HCT116 (cell line): Measurements from ENCODE around the gene MZB1.

Experiments used
- CTCF ChIP-seq, 3 experiments: fragments of 200-600 bp in 1 of 3; sonication (generic) in 1 of 3; IDR thresholded peaks in 2 of 3; conservative IDR thresholded peaks in 1 of 3; 2 replicates each; pipeline ENCODE4 v1.5.1; 2012 to 2017; ENCODE audit warnings: low read depth in 2 of 3, low read length in 2 of 3, antibody characterized with exemption in 1 of 3, borderline replicate concordance in 1 of 3, control low read depth in 1 of 3, mild to moderate bottlenecking in 1 of 3, mixed read lengths in 1 of 3, mixed run types in 1 of 3, moderate library complexity in 1 of 3; ENCODE audit not compliant: insufficient read depth in 1 of 3
- EZH2 ChIP-seq: fragments of 200-600 bp; sonication (generic); IDR thresholded peaks from 2 replicates; pipeline ENCODE4 v1.6.1; 2017; ENCODE audit warnings: antibody characterized with exemption, mixed run types
- EZH2phosphoT487 ChIP-seq: fragments of 200-600 bp; IDR thresholded peaks from 2 replicates; pipeline ENCODE4 v1.6.1; 2018; ENCODE audit warnings: antibody characterized with exemption, borderline replicate concordance
- POLR2A ChIP-seq: IDR thresholded peaks from 2 replicates; pipeline ENCODE4 v1.7.0; 2011; ENCODE audit warnings: borderline replicate concordance; ENCODE audit not compliant: insufficient read depth, insufficient read length; ENCODE audit errors: extremely low read depth
- POLR2AphosphoS5 ChIP-seq: IDR thresholded peaks from 2 replicates; pipeline ENCODE4 v1.6.1; 2011; ENCODE audit warnings: mild to moderate bottlenecking, low read depth, low read length, moderate library complexity
- SP1 ChIP-seq: IDR thresholded peaks from 2 replicates; pipeline ENCODE4 v1.6.1; 2012; ENCODE audit warnings: low read depth
- YY1 ChIP-seq: IDR thresholded peaks from 2 replicates; pipeline ENCODE4 v1.6.1; 2011; ENCODE audit warnings: low read length, low read depth, moderate library complexity, mild to moderate bottlenecking; ENCODE audit not compliant: insufficient replicate concordance; ENCODE audit errors: extremely low read depth
- ZBTB33 ChIP-seq: IDR thresholded peaks from 2 replicates; pipeline ENCODE4 v1.6.1; 2011; ENCODE audit warnings: mild to moderate bottlenecking, low read length, moderate library complexity; ENCODE audit not compliant: insufficient replicate concordance; ENCODE audit errors: extremely low read depth
- ZNF274 ChIP-seq: fragments of 200-500 bp; sonication (Bioruptor generic); IDR thresholded peaks from 2 replicates; pipeline ENCODE4 v1.6.1; 2014; ENCODE audit warnings: mild to moderate bottlenecking, low read depth, low read length, inconsistent platforms

GRCh38 chr5:139417214-139417613 lies 27.5 kb upstream of the MZB1 start:
- TF ChIP-seq EZH2phosphoT487 (no peak), EZH2 (no peak), CTCF (IDR thresholded peaks at IDR 0.05 in 2 of 3, conservative IDR thresholded peaks at IDR 0.05 in 1 of 3; ENCODE audit: borderline replicate concordance in 1 of 3, insufficient read depth in 1 of 3, low read depth in 2 of 3, low read length in 2 of 3) (no peak), POLR2A (no peak), ZBTB33 (no peak), POLR2AphosphoS5 (no peak), SP1 (no peak), YY1 (no peak), ZNF274 (no peak)
